Esophagus muscularis mucosa (tissue), 4 donors: Measurements from ENCODE around the gene IL18RAP. TPM values are rescaled to one million over a fixed set of nuclear protein-coding genes. Genes with fewer than 3 reads are reported as not detected.

ENCODE experiments used
- DNase-seq: peaks from one replicate; pipeline ENCODE4 v3.0.0-alpha.2; 2017; ENCODE audit errors: extremely low spot score
- H3K27ac ChIP-seq, 4 donors: fragments of 200-600 bp; sonication (generic); replicated peaks in 1 of 4; 1 replicate in 3 of 4; 2 replicates in 1 of 4; pipeline ENCODE4 v1.5.1; 2016 to 2019; ENCODE audit warnings: mild to moderate bottlenecking in 1 of 4
- H3K27me3 ChIP-seq, 4 donors: fragments of 200-600 bp; sonication (generic); one replicate each; pipeline versions ENCODE4 v1.5.1 to v1.6.0; 2016 to 2019
- H3K36me3 ChIP-seq, 4 donors: fragments of 200-600 bp; sonication (generic); one replicate each; pipeline ENCODE4 v1.5.1; 2016 to 2019
- H3K4me1 ChIP-seq, 4 donors: fragments of 200-600 bp; sonication (generic); one replicate each; pipeline ENCODE4 v1.5.1; 2016 to 2019
- H3K4me3 ChIP-seq, 4 donors: fragments of 200-600 bp; sonication (generic); 1 replicate in 2 of 4; 2 replicates in 2 of 4; pipeline ENCODE4 v1.5.1; 2016 to 2019; ENCODE audit warnings: mild to moderate bottlenecking in 4 of 4, moderate library complexity in 1 of 4
- H3K9me3 ChIP-seq, 4 donors: fragments of 200-600 bp; sonication (generic); 1 replicate in 3 of 4; 2 replicates in 1 of 4; pipeline ENCODE4 v1.5.1; 2016 to 2019
- CTCF ChIP-seq, 3 experiments: fragments of 200-600 bp in 2 of 3; fragments of 450-650 bp in 1 of 3; sonication (generic) in 2 of 3; IDR thresholded peaks; one replicate each; pipeline ENCODE4 v1.5.1; 2017 to 2019; ENCODE audit warnings: antibody characterized with exemption in 3 of 3, mild to moderate bottlenecking in 2 of 3, moderate library complexity in 1 of 3
- EP300 ChIP-seq: sonication (generic); formaldehyde crosslinking; IDR thresholded peaks from one replicate; pipeline ENCODE4 v1.6.1; 2017; ENCODE audit warnings: antibody characterized with exemption
- POLR2A ChIP-seq: fragments of 450-650 bp; IDR thresholded peaks from one replicate; pipeline ENCODE4 v1.6.1; 2017; ENCODE audit warnings: antibody characterized with exemption, moderate library complexity, mild to moderate bottlenecking, low read depth
- POLR2AphosphoS5 ChIP-seq, 2 donors: sonication (generic); formaldehyde crosslinking; IDR thresholded peaks; one replicate each; pipeline ENCODE4 v1.6.1; 2017; ENCODE audit warnings: antibody characterized with exemption in 2 of 2
- WGBS: methylation state at CpG from one replicate; pipeline ENCODE4 v1.1.5; 2018; 5-methylcytosine and 5-hydroxymethylcytosine counted together
- intact Hi-C: fragments of 100-400 bp; cut with DNase I; formaldehyde crosslinking; loops from one replicate; pipeline ENCODE4 v1.15.1; 2023
- total RNA-seq, 4 donors: library from RNA; depleted of rRNA; stranded (reverse); fragments of >200 nt; gene quantifications; one replicate each; pipeline versions ENCODE4 v1.1.0 to v1.2.1, GENCODE V29; 2016

IL18RAP gene
- total RNA-seq, 4 donors from 2014 or later, result 0.42 to 11.3 (median 0.58) TPM

- no peaks in the 10 kb centered on the region for H3K4me1 ChIP-seq
- TF ChIP-seq POLR2AphosphoS5 (IDR thresholded peaks at IDR 0.05) (no peak), EP300 (no peak), CTCF (IDR thresholded peaks at IDR 0.05) (no peak), POLR2A (no peak)
- H3K36me3 ChIP-seq, result no peaks in the 10 kb centered on the region
- no peak for DNase-seq
- H3K27ac ChIP-seq, result no peak overlapping the region
- intact Hi-C loops, result no loop called here
- H3K4me3 ChIP-seq, result no peak overlapping the region
- WGBS, result 39% methylated on average over 2 of the region's 2 CpGs
- H3K9me3 ChIP-seq, result no peaks in the 10 kb centered on the region
- H3K27me3 ChIP-seq, result peaks cover 0 to 6% (median 0%) of the 10 kb centered on the region in 4 donors
These were observed 4.5 kb upstream of the IL18RAP start for GRCh38 chr2:102418421-102418961.

- Histone ChIP-seq H3K9me3 (no peaks in the 10 kb centered on the region), H3K27me3 (peaks cover 0 to 6% (median 0%) of the 10 kb centered on the region in 4 donors), H3K36me3 (no peaks in the 10 kb centered on the region), H3K27ac (no peak overlapping the region), H3K4me3 (no peak overlapping the region), H3K4me1 (no peaks in the 10 kb centered on the region)
- peak; percentile 26 for DNase-seq
- WGBS, result 83% methylated on average over 4 of the region's 4 CpGs
- TF ChIP-seq CTCF (IDR thresholded peaks at IDR 0.05) (no peak), EP300 (no peak), POLR2A (no peak), POLR2AphosphoS5 (IDR thresholded peaks at IDR 0.05) (no peak)
- intact Hi-C loops, result no loop called here
These were observed 2.7 kb upstream of the IL18RAP start for GRCh38 chr2:102420290-102420689.

GRCh38 chr2:102421890-102422759 lies 835 bp upstream of the IL18RAP start:
- H3K27me3 ChIP-seq, result peaks cover 0 to 6% (median 0%) of the 10 kb centered on the region in 4 donors
- intact Hi-C loops, result no loop called here
- WGBS, result 76% methylated on average over 5 of the region's 5 CpGs
- H3K36me3 ChIP-seq, result no peaks in the 10 kb centered on the region
- no peak overlapping the region for H3K4me3 ChIP-seq
- no peaks in the 10 kb centered on the region for H3K4me1 ChIP-seq
- H3K9me3 ChIP-seq, result no peaks in the 10 kb centered on the region
- TF ChIP-seq POLR2A (no peak), EP300 (no peak), CTCF (IDR thresholded peaks at IDR 0.05) (no peak), POLR2AphosphoS5 (IDR thresholded peaks at IDR 0.05) (no peak)
- peak; percentile 80 for DNase-seq
- no peak overlapping the region for H3K27ac ChIP-seq

GRCh38 chr2:102423368-102423767 lies 408 bp downstream of the IL18RAP start:
- Histone ChIP-seq H3K9me3 (no peaks in the 10 kb centered on the region), H3K4me3 (no peak overlapping the region), H3K27me3 (peaks cover 0 to 6% (median 0%) of the 10 kb centered on the region in 4 donors), H3K27ac (no peak overlapping the region), H3K4me1 (no peaks in the 10 kb centered on the region), H3K36me3 (no peaks in the 10 kb centered on the region)
- TF ChIP-seq CTCF (IDR thresholded peaks at IDR 0.05), result no peak
- TF ChIP-seq POLR2A, result no peak
- TF ChIP-seq EP300, result no peak
- TF ChIP-seq POLR2AphosphoS5 (IDR thresholded peaks at IDR 0.05), result no peak
- peak; percentile 39 for DNase-seq
- intact Hi-C loops, result no loop called here
- 81% methylated on average over 2 of the region's 2 CpGs for WGBS
